GM13976 (cell line): ENCODE data around the gene B4GALNT1.

Source experiments
- DNase-seq: peaks from one replicate; pipeline ENCODE4 v3.0.0; 2012; ENCODE audit warnings: low spot score
- in situ Hi-C: fragments of 300-500 bp; cut with MboI; formaldehyde crosslinking; loops from one replicate; pipeline ENCODE4 v1.12.0; 2022; ENCODE audit warnings: low sequenced_read_pairs, mixed read lengths, inconsistent platforms; ENCODE audit not compliant: unreplicated experiment
- TF ChIP-seq, protein P1 (sequence below): IDR thresholded peaks from 2 replicates; pipeline ENCODE4 v1.5.1; 2012; ENCODE audit warnings: borderline replicate concordance, mild to moderate bottlenecking; ENCODE audit not compliant: insufficient read depth; ENCODE audit errors: extremely low read depth, missing control alignments, control extremely low read depth

The B4GALNT1 gene

DNA sequence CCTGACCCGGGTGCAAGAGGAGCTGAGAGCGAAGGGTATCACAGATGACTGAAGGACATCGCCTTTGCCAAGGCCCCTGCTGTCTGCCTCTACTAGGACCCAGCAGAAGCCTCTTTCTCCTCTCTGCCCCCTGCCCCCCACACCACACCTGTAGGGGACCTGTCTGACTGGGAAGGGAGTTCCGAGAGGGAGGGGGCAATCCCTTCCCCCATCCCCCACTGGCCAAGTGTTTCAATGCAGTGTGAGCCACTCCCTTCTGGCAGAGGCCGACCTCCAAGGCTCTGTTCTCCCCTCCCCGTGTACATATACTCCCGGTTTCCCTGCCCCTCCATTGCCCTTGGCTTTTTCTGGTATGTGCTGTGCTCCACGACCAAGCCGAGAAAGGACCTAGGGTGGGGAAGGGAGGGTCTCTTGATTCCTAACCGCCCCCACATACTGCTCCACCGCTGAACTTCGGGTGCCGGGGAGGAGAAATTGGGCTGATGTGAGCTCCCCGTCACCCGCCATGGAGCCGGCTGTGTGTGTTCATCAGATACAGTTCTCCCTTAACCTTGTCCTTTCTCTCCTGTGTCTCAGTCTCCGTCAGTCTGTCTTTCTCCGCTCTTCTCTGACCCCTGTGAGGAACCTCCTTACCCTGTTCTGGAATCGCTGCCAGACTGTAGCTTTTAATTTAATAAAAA is 23.8 kb downstream of the B4GALNT1 start:
- in situ Hi-C loops = no loop called here
- TF ChIP-seq, protein P1, sequence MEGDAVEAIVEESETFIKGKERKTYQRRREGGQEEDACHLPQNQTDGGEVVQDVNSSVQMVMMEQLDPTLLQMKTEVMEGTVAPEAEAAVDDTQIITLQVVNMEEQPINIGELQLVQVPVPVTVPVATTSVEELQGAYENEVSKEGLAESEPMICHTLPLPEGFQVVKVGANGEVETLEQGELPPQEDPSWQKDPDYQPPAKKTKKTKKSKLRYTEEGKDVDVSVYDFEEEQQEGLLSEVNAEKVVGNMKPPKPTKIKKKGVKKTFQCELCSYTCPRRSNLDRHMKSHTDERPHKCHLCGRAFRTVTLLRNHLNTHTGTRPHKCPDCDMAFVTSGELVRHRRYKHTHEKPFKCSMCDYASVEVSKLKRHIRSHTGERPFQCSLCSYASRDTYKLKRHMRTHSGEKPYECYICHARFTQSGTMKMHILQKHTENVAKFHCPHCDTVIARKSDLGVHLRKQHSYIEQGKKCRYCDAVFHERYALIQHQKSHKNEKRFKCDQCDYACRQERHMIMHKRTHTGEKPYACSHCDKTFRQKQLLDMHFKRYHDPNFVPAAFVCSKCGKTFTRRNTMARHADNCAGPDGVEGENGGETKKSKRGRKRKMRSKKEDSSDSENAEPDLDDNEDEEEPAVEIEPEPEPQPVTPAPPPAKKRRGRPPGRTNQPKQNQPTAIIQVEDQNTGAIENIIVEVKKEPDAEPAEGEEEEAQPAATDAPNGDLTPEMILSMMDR = no peak
- DNase-seq = peak; percentile 15

DNA sequence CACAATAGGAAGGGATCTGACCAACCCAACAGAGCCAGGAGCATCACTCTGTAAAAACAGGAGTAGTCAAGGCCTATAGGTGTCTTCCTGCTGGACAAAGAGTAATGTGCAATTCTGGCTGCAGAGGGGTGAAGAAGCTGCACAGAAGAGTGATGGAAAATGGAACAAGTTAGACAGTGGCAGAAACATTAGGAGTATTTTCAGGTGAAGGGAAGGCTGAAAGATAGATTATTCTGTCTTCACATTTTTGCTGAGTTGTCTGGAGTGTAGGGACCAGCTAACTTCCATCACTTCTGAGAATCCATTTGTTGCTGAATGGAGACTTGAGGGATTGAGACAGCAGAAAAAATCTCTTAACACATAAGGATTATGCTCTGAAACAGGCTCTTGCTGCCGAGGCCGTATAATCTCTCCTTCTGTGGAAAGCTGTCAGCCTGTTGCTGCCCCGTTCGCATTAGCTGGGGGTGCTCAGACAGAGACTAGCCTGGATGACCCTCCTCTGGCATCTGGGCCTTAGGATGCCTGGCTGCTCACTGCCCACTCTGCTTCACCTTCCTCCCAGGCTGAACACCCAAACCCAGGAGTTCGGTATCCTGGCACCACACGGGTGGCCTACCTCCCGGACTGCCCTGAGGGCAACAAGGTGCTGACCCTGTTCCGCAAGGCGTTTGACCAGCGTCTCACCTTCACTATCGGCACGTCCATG is 24.9 kb downstream of the B4GALNT1 start:
- no peak for DNase-seq
- in situ Hi-C loops = no loop called here
- TF ChIP-seq, protein P1 = no peak

DNA sequence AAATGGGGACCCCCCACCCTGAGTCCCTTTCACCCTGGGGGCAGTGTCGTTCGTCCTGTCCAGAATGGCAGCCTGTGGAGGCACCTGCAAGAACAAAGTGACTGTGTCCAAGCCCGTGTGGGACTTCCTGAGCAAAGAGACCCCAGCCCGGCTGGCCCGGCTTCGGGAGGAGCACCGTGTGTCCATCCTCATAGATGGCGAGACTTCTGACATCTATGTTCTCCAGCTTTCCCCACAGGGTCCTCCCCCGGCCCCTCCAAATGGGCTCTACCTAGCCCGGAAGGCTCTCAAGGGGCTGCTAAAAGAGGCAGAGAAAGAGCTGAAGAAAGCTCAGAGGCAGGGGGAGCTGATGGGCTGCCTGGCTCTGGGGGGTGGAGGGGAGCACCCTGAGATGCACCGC is 26.2 kb downstream of the B4GALNT1 start:
- TF ChIP-seq, protein P1 = no peak
- no peak for DNase-seq
- in situ Hi-C loops = no loop called here

DNA sequence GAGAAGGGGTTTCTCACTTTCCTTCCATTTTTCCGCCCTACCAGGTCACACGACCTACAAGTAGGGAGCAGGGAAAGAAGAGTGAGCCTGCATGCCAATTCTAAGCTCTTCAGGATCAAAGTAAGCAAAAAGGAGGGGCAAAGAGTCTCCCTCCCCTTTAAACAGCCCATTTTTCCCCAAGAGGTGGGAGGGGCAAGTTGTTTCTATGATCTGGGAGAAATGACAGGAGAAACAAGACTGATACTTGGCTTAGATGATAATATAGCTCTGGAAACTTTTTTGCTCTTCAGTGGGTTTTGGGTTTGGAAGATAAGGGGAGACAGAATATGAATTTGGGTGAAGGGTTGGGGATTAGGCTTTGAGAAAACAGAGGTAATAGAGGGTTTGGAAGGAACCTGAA is 26.6 kb downstream of the B4GALNT1 start:
- TF ChIP-seq, protein P1 = no peak
- in situ Hi-C loops = no loop called here

DNA sequence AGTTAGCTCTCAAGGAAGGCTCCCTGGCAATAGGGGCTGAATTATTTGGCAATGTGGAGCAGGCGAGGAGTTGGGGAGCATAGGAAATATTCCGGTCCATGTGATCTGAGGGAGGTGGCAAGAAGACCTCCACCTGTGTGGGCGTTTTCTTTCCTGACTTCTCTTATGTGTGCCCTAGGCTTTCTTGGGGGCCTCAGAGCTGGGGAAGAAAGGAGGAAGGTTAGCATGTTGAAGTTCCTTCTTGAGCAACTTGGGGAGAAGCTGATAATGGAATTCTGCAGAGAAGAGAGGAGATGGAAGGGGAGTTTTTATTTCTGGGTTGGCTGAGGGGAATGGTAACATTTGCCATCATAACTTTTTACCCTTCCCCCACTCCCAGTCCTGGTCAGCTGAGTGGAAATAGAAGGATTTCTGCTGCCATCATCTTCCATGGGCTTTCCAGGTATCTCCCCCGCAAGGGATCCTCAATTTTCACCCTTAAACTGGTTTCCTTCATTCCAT is 27.1 kb downstream of the B4GALNT1 start:
- in situ Hi-C loops = no loop called here
- no peak for DNase-seq
- TF ChIP-seq, protein P1 = no peak

More for the DNA sequence above, 26.6 kb downstream of the B4GALNT1 start:
- no peak for DNase-seq

DNA sequence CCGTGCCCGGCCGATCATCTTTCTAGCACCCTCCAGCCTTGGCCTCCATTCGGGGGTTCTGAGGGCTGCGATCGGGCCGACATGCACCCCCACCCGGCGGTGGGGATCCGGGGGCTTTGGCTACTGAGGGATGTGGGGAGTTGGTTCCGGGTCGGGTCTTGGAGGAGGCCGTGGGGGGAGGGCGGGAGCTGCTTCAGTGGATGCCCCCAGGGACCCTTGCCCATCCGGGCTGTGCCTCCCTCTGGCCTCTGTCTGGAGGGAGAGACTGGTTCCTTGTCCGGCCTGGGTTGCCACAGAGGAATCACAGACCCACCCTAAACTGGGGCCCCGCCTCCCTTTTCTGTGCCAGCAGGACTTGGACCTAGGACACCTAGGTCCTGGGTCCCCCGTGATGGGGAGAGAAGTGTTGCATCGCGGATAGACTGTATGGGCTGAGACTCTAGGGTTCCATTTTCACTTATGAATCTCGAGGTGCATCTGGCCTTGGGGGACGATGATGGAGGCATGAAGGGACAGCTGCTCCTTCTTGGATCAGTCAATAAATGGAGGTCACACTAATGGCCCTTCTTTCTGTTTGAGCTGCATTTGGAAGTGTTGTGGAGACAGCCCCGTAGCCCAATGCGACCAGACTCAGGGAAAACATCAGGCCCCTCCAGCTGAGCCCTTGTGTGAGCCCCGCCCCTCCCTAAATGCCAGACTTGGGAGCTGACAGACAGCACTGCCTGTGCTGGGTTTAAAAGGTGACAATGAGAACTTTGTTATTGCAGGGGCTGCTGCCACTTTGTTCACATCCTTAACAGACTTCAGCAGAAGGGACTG is 27.8 kb downstream of the B4GALNT1 start:
- no peak for DNase-seq
- in situ Hi-C loops = no loop called here
- TF ChIP-seq, protein P1 = no peak
